A204.1 (cell line): ENCODE data around the gene NKG7.
"Not testable (repeated sequence)": the region's sequence is repeated elsewhere in the genome, so short reads cannot be mapped to it uniquely, and the experiment has no call there.

Experiments used
- FAIRE-seq: peaks from 2 replicates; lab custom pipeline; 2012; peaks lifted over from hg19 to GRCh38; lab: Jason Lieb, UNC

NKG7 gene

GRCh38 chr19:51372649-51373504 lies at the start of gene NKG7:
Gene NKG7, minus strand, starts transcription at chr19:51372654. Its CDS starts 119 bp downstream, at chr19:51372535.
- no peak for FAIRE-seq

- FAIRE-seq: no peak
These were observed 49.6 kb upstream of the NKG7 start for GRCh38 chr19:51422053-51422448.

GRCh38 chr19:51421229-51422052 lies 49.0 kb upstream of the NKG7 start:
- FAIRE-seq: no peak

GRCh38 chr19:51420511-51420910 lies 48.1 kb upstream of the NKG7 start:
- not testable (repeated sequence) for FAIRE-seq

- FAIRE-seq: no peak
These were observed 46.3 kb upstream of the NKG7 start for GRCh38 chr19:51418707-51419106.

GRCh38 chr19:51417810-51418157 lies 45.3 kb upstream of the NKG7 start:
- no peak for FAIRE-seq

- no peak for FAIRE-seq
These were observed 44.8 kb upstream of the NKG7 start, which contains the start of gene SIGLEC10 for GRCh38 chr19:51417107-51417809. Gene SIGLEC10, minus strand, starts transcription at chr19:51417642. Its CDS starts 61 bp downstream, at chr19:51417581.

- not testable (repeated sequence) for FAIRE-seq
These were observed 44.0 kb upstream of the NKG7 start for GRCh38 chr19:51416422-51416821.

GRCh38 chr19:51415187-51415586 lies 42.7 kb upstream of the NKG7 start:
- no peak for FAIRE-seq

- FAIRE-seq: no peak
These were observed 38.7 kb upstream of the NKG7 start for GRCh38 chr19:51410950-51411748.

- no peak for FAIRE-seq
These were observed 35.2 kb upstream of the NKG7 start for GRCh38 chr19:51407511-51408131.

- no peak for FAIRE-seq
These were observed 29.7 kb upstream of the NKG7 start for GRCh38 chr19:51402117-51402516.

GRCh38 chr19:51399936-51400335 lies 27.5 kb upstream of the NKG7 start:
- not testable (repeated sequence) for FAIRE-seq

- no peak for FAIRE-seq
These were observed 26.8 kb upstream of the NKG7 start for GRCh38 chr19:51399231-51399630.

- peak; percentile 87 for FAIRE-seq
These were observed 25.7 kb upstream of the NKG7 start for GRCh38 chr19:51398096-51398704.

- FAIRE-seq: not testable (repeated sequence)
These were observed 25.0 kb upstream of the NKG7 start for GRCh38 chr19:51397453-51397852.

- no peak for FAIRE-seq
These were observed 23.7 kb upstream of the NKG7 start for GRCh38 chr19:51396175-51396574.

- peak; percentile 99 for FAIRE-seq
These were observed 21.8 kb upstream of the NKG7 start for GRCh38 chr19:51394050-51394836.

- FAIRE-seq: no peak
These were observed 20.2 kb upstream of the NKG7 start for GRCh38 chr19:51392701-51393100.

- no peak for FAIRE-seq
These were observed 18.7 kb upstream of the NKG7 start for GRCh38 chr19:51391073-51391611.
